GM12878 (cell line): ENCODE measurements around the gene COL25A1. TPM values are rescaled to one million over a fixed set of nuclear protein-coding genes. Genes with fewer than 3 reads are reported as not detected.

Experiments
- ATAC-seq: fragments of 200-7000 bp; cut with Tn5 transposase; 3 replicates; pipeline ENCODE4 v1.9.1; 2020; ENCODE audit warnings: mild to moderate bottlenecking, moderate library complexity
- BruUV-seq: library from RNA; stranded (reverse); fragments of 400-500 nt; replicated peaks from 2 replicates; lab custom pipeline; 2021; lab: Mats Ljungman, UMichigan
- CTCF ChIA-PET: fragments of 300-600 bp; sonication (Branson Sonifier 250); formaldehyde crosslinking; extraction: SDS; loops from one replicate; lab custom pipeline; 2021; ENCODE audit warnings: inconsistent platforms; lab: Yijun Ruan, JAX
- POLR2A ChIA-PET: fragments of 350-600 bp; formaldehyde crosslinking; extraction: SDS; loops from one replicate; lab custom pipeline; 2021; ENCODE audit warnings: inconsistent platforms; lab: Charles Lee
- RAD21 ChIA-PET: fragments of 300-600 bp; sonication (Branson Sonifier 250); formaldehyde crosslinking; loops from one replicate; lab custom pipeline; 2023; ENCODE audit warnings: antibody characterized with exemption; ENCODE audit not compliant: unreplicated experiment; lab: Charles Lee
- SMC1A ChIA-PET: fragments of 300-600 bp; sonication (Branson Sonifier 250); formaldehyde crosslinking; loops from one replicate; lab custom pipeline; 2023; ENCODE audit not compliant: unreplicated experiment, uncharacterized antibody; lab: Charles Lee
- DNase-seq: peaks from one replicate; pipeline ENCODE4 v3.0.0-alpha.2; 2011; ENCODE audit warnings: low read depth, low spot score
- FAIRE-seq: peaks from 3 replicates; lab custom pipeline; 2011; peaks lifted over from hg19 to GRCh38; lab: Jason Lieb, UNC
- H2AFZ ChIP-seq: 2 replicates; pipeline ENCODE4 v1.6.0; 2011; ENCODE audit warnings: low read depth, low read length, control low read depth; ENCODE audit not compliant: control insufficient read depth
- H3K27ac ChIP-seq: 2 replicates; pipeline ENCODE4 v1.5.1; 2011; ENCODE audit warnings: control low read depth; ENCODE audit not compliant: control insufficient read depth, insufficient read depth
- H3K27me3 ChIP-seq, 2 experiments: replicated peaks in 1 of 2; 2 replicates each; pipeline versions ENCODE4 v1.6.0 to v1.6.1; 2011; ENCODE audit warnings: low read length in 1 of 2; ENCODE audit not compliant: control insufficient read depth in 2 of 2, insufficient read depth in 2 of 2
- H3K36me3 ChIP-seq, 2 experiments: 2 replicates each; pipeline ENCODE4 v1.5.1; 2011; ENCODE audit warnings: low read length in 1 of 2; ENCODE audit not compliant: control insufficient read depth in 2 of 2, insufficient read depth in 2 of 2
- H3K4me1 ChIP-seq: 2 replicates; pipeline ENCODE4 v1.6.1; 2011; ENCODE audit warnings: mild to moderate bottlenecking, low read length, moderate library complexity, mixed read lengths; ENCODE audit not compliant: control insufficient read depth, insufficient read depth
- H3K4me2 ChIP-seq: 2 replicates; pipeline ENCODE4 v1.6.0; 2011; ENCODE audit warnings: control low read depth; ENCODE audit not compliant: control insufficient read depth, insufficient read depth
- H3K4me3 ChIP-seq: fragments of 200-600 bp; sonication (generic); 2 replicates; pipeline ENCODE4 v1.5.1; 2016
- H3K79me2 ChIP-seq: 2 replicates; pipeline ENCODE4 v1.6.0; 2011; ENCODE audit warnings: low read length; ENCODE audit not compliant: control insufficient read depth, insufficient read depth
- H3K9ac ChIP-seq: 2 replicates; pipeline ENCODE4 v1.8.0; 2011; ENCODE audit warnings: low read length, control low read depth, mixed read lengths; ENCODE audit not compliant: control insufficient read depth, insufficient read depth
- H3K9me3 ChIP-seq: replicated peaks from 3 replicates; pipeline ENCODE4 v1.5.1; 2011; ENCODE audit warnings: mild to moderate bottlenecking, low read length; ENCODE audit not compliant: control insufficient read depth, insufficient read depth
- H4K20me1 ChIP-seq: 2 replicates; pipeline ENCODE4 v1.6.0; 2011; ENCODE audit not compliant: control insufficient read depth, insufficient read depth
- EZH2 ChIP-seq: IDR thresholded peaks from 2 replicates; pipeline ENCODE4 v1.6.1; 2012; ENCODE audit warnings: low read depth, mild to moderate bottlenecking, control low read depth, inconsistent platforms, low read length, borderline replicate concordance; ENCODE audit not compliant: control insufficient read depth
- FOS ChIP-seq: IDR thresholded peaks from 3 replicates; pipeline ENCODE4 v1.6.1; 2011; ENCODE audit warnings: borderline replicate concordance; ENCODE audit not compliant: insufficient read length; ENCODE audit errors: extremely low read depth
- IKZF1 ChIP-seq: fragments of 450-650 bp; conservative IDR thresholded peaks from 2 replicates; pipeline ENCODE4 v1.6.1; 2017; ENCODE audit warnings: antibody characterized with exemption, mild to moderate bottlenecking
- MLLT1 ChIP-seq: fragments of 450-650 bp; IDR thresholded peaks from 2 replicates; pipeline ENCODE4 v1.6.1; 2016; ENCODE audit warnings: mild to moderate bottlenecking
- NFYA ChIP-seq: IDR thresholded peaks from 2 replicates; pipeline ENCODE4 v1.6.1; 2011; ENCODE audit warnings: low read depth, mild to moderate bottlenecking, low read length, improper control_type of control experiment, borderline replicate concordance
- RAD21 ChIP-seq: IDR thresholded peaks from 2 replicates; pipeline ENCODE4 v1.6.1; 2011; ENCODE audit warnings: mild to moderate bottlenecking, low read depth, low read length, moderate library complexity; ENCODE audit not compliant: insufficient read depth
- STAT3 ChIP-seq: IDR thresholded peaks from 2 replicates; pipeline ENCODE4 v1.6.1; 2011; ENCODE audit warnings: low read depth, low read length, improper control_type of control experiment
- ZNF24 ChIP-seq: fragments of 450-650 bp; IDR thresholded peaks from 2 replicates; pipeline ENCODE4 v1.6.1; 2017; ENCODE audit warnings: antibody characterized with exemption, mild to moderate bottlenecking
- WGBS: methylation state at CpG from one replicate; pipeline ENCODE4 v1.1.6; 2016; ENCODE audit warnings: low lambda C conversion rate; ENCODE audit not compliant: insufficient replicate concordance, insufficient coverage; ENCODE audit errors: missing lambda C conversion rate; 5-methylcytosine and 5-hydroxymethylcytosine counted together
- in situ Hi-C: fragments of 300-500 bp; cut with MboI; formaldehyde crosslinking; loops from 9 replicates; pipeline ENCODE4 v1.14.3; 2018; ENCODE audit warnings: mixed read lengths
- intact Hi-C: fragments of 100-400 bp; cut with micrococcal nuclease; formaldehyde crosslinking; loops from one replicate; pipeline ENCODE4 v1.14.2; 2022; ENCODE audit not compliant: unreplicated experiment
- polyA plus RNA-seq, 11 experiments: library from polyadenylated mRNA; depleted of rRNA in 4 of 11; unstranded in 6 of 11; stranded (reverse) in 5 of 11; fragments of >200 nt; fragmentation: Nextera tagmentation in 4 of 11; fragmentation: Illumina TruSeq in 1 of 11; extraction: Ambion mirVana in 4 of 11; extraction: Trizol in 1 of 11; gene quantifications; 1 replicate in 1 of 11; 2 replicates in 10 of 11; pipeline versions ENCODE4 v1.2.1 to v1.2.3, GENCODE V29; 2011 to 2016; ENCODE audit warnings: inconsistent platforms in 2 of 11, missing spikeins in 2 of 11, low read depth in 1 of 11
- total RNA-seq, 4 experiments: library from RNA; depleted of rRNA in 3 of 4; stranded (reverse); fragments of >200 nt in 3 of 4; fragmentation: Illumina TruSeq in 1 of 4; extraction: Trizol in 1 of 4; gene quantifications; 2 replicates each; pipeline versions ENCODE4 v1.2.1 to v1.2.3, GENCODE V29; 2013 to 2021

COL25A1 gene
- total and polyA plus RNA-seq, 10 of the 15 experiments (the other 5 are each of a cell fraction or from before 2014, with no cell fraction given): 0.01 to 0.26 (median 0.12) TPM; not detected in 6

DNA sequence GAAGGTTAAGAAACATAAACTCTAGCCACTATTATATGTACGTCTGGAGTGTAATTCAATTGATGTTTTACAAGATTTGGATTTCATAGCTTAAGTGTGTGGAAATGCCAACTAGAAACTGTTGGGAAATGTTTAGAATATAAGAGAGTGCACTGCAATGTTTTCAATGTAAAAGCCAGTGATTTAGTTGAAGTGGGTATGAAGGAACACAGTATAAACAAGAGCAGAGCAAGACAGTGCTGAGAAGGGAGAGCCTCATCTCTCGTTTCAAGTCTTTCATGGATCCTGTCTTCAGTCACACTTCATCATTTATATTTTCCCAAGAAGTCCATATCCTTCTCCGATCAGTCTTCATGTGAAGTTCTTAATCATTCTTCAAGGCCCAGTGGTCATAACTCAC lies 375.7 kb downstream of the COL25A1 start:
- no peak for FAIRE-seq
- H3K4me1 ChIP-seq: no peaks in the 10 kb centered on the region
- in situ Hi-C loops (no loop called here), intact Hi-C loops (no loop called here)
- TF ChIP-seq FOS (no peak), EZH2 (no peak), RAD21 (no peak), ZNF24 (no peak), MLLT1 (no peak), NFYA (no peak)
- SMC1A ChIA-PET: no interaction called here
- H3K36me3 ChIP-seq: no peaks in the 10 kb centered on the region
- CTCF ChIA-PET: no interaction called here
- H2AFZ ChIP-seq: no peak overlapping the region
- RAD21 ChIA-PET: no interaction called here
- no peaks in the 10 kb centered on the region for H3K9me3 ChIP-seq
- H3K27ac ChIP-seq: no peak overlapping the region
- no peaks in the 10 kb centered on the region for H3K79me2 ChIP-seq
- no peak overlapping the region for H3K9ac ChIP-seq
- no peak overlapping the region for H3K4me3 ChIP-seq
- ATAC-seq: no peak
- DNase-seq: no peak
- H3K27me3 ChIP-seq: no peaks in the 10 kb centered on the region
- no peak overlapping the region for H3K4me2 ChIP-seq
- BruUV-seq: no TSS peak
- H4K20me1 ChIP-seq: no peaks in the 10 kb centered on the region
- WGBS: 12% methylated on average over 2 of the region's 3 CpGs
- POLR2A ChIA-PET: no interaction called here

- CTCF ChIA-PET: no interaction called here
- H3K36me3 ChIP-seq: no peaks in the 10 kb centered on the region
- BruUV-seq: no TSS peak
- ATAC-seq (no peak), DNase-seq (no peak), FAIRE-seq (no peak)
- in situ Hi-C loops (no loop called here), intact Hi-C loops (no loop called here)
- no peak overlapping the region for H2AFZ ChIP-seq
- no peaks in the 10 kb centered on the region for H3K4me1 ChIP-seq
- H3K79me2 ChIP-seq: no peaks in the 10 kb centered on the region
- no peak overlapping the region for H3K27ac ChIP-seq
- H3K4me2 ChIP-seq: no peak overlapping the region
- no peaks in the 10 kb centered on the region for H4K20me1 ChIP-seq
- no peak overlapping the region for H3K9ac ChIP-seq
- H3K27me3 ChIP-seq: no peaks in the 10 kb centered on the region
- no peaks in the 10 kb centered on the region for H3K9me3 ChIP-seq
- POLR2A ChIA-PET: no interaction called here
- TF ChIP-seq STAT3: no peak
- no peak for TF ChIP-seq IKZF1
- SMC1A ChIA-PET: no interaction called here
- no peak overlapping the region for H3K4me3 ChIP-seq
- RAD21 ChIA-PET: no interaction called here
- WGBS: 0% methylated on average over 1 of the region's 1 CpG
Measured at GRCh38 chr4:108926061-108926460, 376.4 kb downstream of the COL25A1 start.
